SK-N-SH (cell line): Measurements from ENCODE around the gene IMMP1L.

Experiments used
- CTCF ChIP-seq: fragments of 200-600 bp; sonication (generic); IDR thresholded peaks from 2 replicates; pipeline ENCODE4 v1.6.1; 2017; ENCODE audit warnings: antibody characterized with exemption, mild to moderate bottlenecking, moderate library complexity
- ELF1 ChIP-seq: IDR thresholded peaks from 2 replicates; pipeline ENCODE4 v1.4.0; 2012
- EP300 ChIP-seq, 2 experiments: IDR thresholded peaks; 2 replicates each; pipeline versions ENCODE4 v1.4.0 to v1.6.1; 2012; ENCODE audit warnings: borderline replicate concordance in 1 of 2, low read depth in 1 of 2, low read length in 1 of 2
- FOSL2 ChIP-seq: IDR thresholded peaks from 2 replicates; pipeline ENCODE4 v1.4.0; 2012; ENCODE audit warnings: low read depth, mild to moderate bottlenecking, moderate library complexity, borderline replicate concordance
- FOXM1 ChIP-seq: IDR thresholded peaks from 2 replicates; pipeline ENCODE4 v1.4.0; 2012; ENCODE audit warnings: low read depth, mild to moderate bottlenecking
- GABPA ChIP-seq: IDR thresholded peaks from 2 replicates; pipeline ENCODE4 v1.4.0; 2012; ENCODE audit warnings: low read depth, mild to moderate bottlenecking
- NRF1 ChIP-seq: IDR thresholded peaks from 2 replicates; pipeline ENCODE4 v1.6.1; 2012; ENCODE audit warnings: low read depth, mild to moderate bottlenecking, low read length
- PBX3 ChIP-seq: IDR thresholded peaks from 2 replicates; pipeline ENCODE4; 2012
- POLR2AphosphoS5 ChIP-seq: IDR thresholded peaks from 2 replicates; pipeline ENCODE4 v1.6.1; 2012; ENCODE audit warnings: low read depth, low read length
- RAD21 ChIP-seq: IDR thresholded peaks from 2 replicates; pipeline ENCODE4 v1.6.1; 2012; ENCODE audit warnings: mild to moderate bottlenecking, low read length
- REST ChIP-seq: IDR thresholded peaks from 2 replicates; pipeline ENCODE4 v1.6.1; 2012; ENCODE audit warnings: mild to moderate bottlenecking, low read depth, low read length, moderate library complexity
- SIN3A ChIP-seq: IDR thresholded peaks from 2 replicates; pipeline ENCODE4 v1.6.1; 2012; ENCODE audit warnings: low read depth, mild to moderate bottlenecking, low read length, moderate library complexity, borderline replicate concordance
- YY1 ChIP-seq: IDR thresholded peaks from 2 replicates; pipeline ENCODE4 v1.4.0; 2012; ENCODE audit warnings: low read depth, mild to moderate bottlenecking

- TF ChIP-seq PBX3 (no peak), EP300 (IDR thresholded peaks at IDR 0.05; ENCODE audit: borderline replicate concordance in 1 of 2, low read depth in 1 of 2, low read length in 1 of 2) (no peak), GABPA (no peak), CTCF (no peak), SIN3A (no peak), FOSL2 (no peak), REST (no peak), NRF1 (no peak), POLR2AphosphoS5 (no peak), FOXM1 (no peak), ELF1 (no peak), YY1 (no peak), RAD21 (no peak)
These were observed 101.2 kb downstream of the IMMP1L start for GRCh38 chr11:31408201-31408600.
